ENCODE data around the gene VASP.

Gene VASP

GRCh38 chr19:45515807-45516401, 8.6 kb downstream of the VASP start:
- H3K4me3 ChIP-seq (replicated peaks; ENCODE audit: low read depth, low read length): no peak overlapping the region
- DNase-seq (ENCODE audit: low read depth): no peak
- TF ChIP-seq CTCF (IDR thresholded peaks at IDR 0.05; ENCODE audit: low read length, missing control alignments): no peak

GRCh38 chr19:45517238-45517637, 10.0 kb downstream of the VASP start:
- no peak for TF ChIP-seq CTCF (IDR thresholded peaks at IDR 0.05; ENCODE audit: low read length, missing control alignments)
- no peak overlapping the region for H3K4me3 ChIP-seq (replicated peaks; ENCODE audit: low read depth, low read length)
- DNase-seq (ENCODE audit: low read depth): no peak

- no peak for TF ChIP-seq CTCF (IDR thresholded peaks at IDR 0.05; ENCODE audit: low read length, missing control alignments)
- no peak overlapping the region for H3K4me3 ChIP-seq (replicated peaks; ENCODE audit: low read depth, low read length)
- no peak for DNase-seq (ENCODE audit: low read depth)
Observed at GRCh38 chr19:45517641-45518468, 10.6 kb downstream of the VASP start.

GRCh38 chr19:45518469-45518826, 11.2 kb downstream of the VASP start:
- DNase-seq (ENCODE audit: low read depth): no peak
- TF ChIP-seq CTCF (IDR thresholded peaks at IDR 0.05; ENCODE audit: low read length, missing control alignments): no peak
- no peak overlapping the region for H3K4me3 ChIP-seq (replicated peaks; ENCODE audit: low read depth, low read length)

GRCh38 chr19:45522010-45522941, 15.0 kb downstream of the VASP start:
- no peak overlapping the region for H3K4me3 ChIP-seq (replicated peaks; ENCODE audit: low read depth, low read length)
- DNase-seq (ENCODE audit: low read depth): no peak
- TF ChIP-seq CTCF (IDR thresholded peaks at IDR 0.05; ENCODE audit: low read length, missing control alignments): no peak

- no peak overlapping the region for H3K4me3 ChIP-seq (replicated peaks; ENCODE audit: low read depth, low read length)
- peak; percentile 93 for TF ChIP-seq CTCF (IDR thresholded peaks at IDR 0.05; ENCODE audit: low read length, missing control alignments)
- peak; percentile 90 for DNase-seq (ENCODE audit: low read depth)
Observed at GRCh38 chr19:45523642-45524256, 16.5 kb downstream of the VASP start.
